H1 (cell line): Measurements from ENCODE around the gene COL1A1. TPM values are rescaled to one million over a fixed set of nuclear protein-coding genes. Genes with fewer than 3 reads are reported as not detected.

Experiments used
- ZNF274 ChIP-seq: IDR thresholded peaks from 2 replicates; pipeline ENCODE4 v1.7.0; 2012; ENCODE audit warnings: low read length, borderline replicate concordance; ENCODE audit errors: extremely low read depth
- polyA plus RNA-seq, 7 experiments: library from polyadenylated mRNA; depleted of rRNA in 3 of 7; stranded (reverse) in 5 of 7; unstranded in 2 of 7; fragments of >200 nt in 5 of 7; fragments of 200-250 nt in 2 of 7; gene quantifications; 1 replicate in 5 of 7; 2 replicates in 1 of 7; 4 replicates in 1 of 7; pipeline versions ENCODE4 v1.2.1 to v1.2.3, GENCODE V29; 2011 to 2013; ENCODE audit warnings: missing spikeins in 2 of 7, mixed read lengths in 2 of 7
- total RNA-seq: library from RNA; stranded (reverse); fragmentation: NEBNext Ultra II Directional; extraction: Animal tissue kit (Norgen Biotek cat#: 25700); gene quantifications from 2 replicates; pipeline ENCODE4 v1.2.1, GENCODE V29; 2021

COL1A1 gene
- total and polyA plus RNA-seq, 2 of the 8 experiments (the other 6 are each of a cell fraction or from before 2014, with no cell fraction given), result 14.1 to 80.4 TPM

DNA sequence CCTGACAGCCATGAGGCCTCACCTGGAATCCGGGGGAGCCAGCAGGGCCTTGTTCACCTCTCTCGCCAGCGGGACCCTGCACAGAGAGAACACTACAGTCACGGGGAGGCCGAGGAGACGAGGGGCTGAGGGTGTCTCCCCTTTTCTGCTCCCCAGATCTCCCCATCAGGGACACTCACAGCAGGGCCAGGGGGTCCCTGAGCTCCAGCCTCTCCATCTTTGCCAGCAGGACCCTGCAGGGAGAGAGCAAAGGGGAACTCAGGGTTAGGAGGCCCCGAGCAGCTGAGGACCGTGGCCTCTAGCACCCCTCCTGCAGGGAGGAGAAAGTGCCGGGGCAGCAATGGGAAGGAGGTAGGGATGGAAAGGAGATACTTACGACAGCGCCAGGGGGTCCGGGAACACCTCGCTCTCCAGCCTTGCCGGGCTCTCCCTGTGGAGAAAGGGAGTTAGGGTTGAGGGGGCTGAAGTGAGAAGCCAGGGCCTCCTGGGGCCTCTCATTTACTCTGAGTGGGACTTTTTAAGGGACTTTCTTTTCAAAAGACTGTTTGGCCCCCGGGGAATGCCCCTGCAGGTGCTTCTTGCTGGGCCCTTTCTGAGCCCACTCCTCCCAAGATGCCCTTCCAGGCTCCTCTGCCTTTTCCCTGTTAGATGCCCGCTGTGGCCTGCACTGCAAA is 8.7 kb downstream of the COL1A1 start (continued):
- TF ChIP-seq ZNF274, result no peak
- TF ChIP-seq, all 59 proteins: peak for 0
